MM.1S (cell line): Measurements from ENCODE around the gene RPS6KC1.

ENCODE experiments used
- DNase-seq: peaks from one replicate; pipeline ENCODE4 v3.0.0-alpha.2; 2015
- H2AFZ ChIP-seq: fragments of 300-600 bp; sonication (generic); 2 replicates; pipeline ENCODE4 v1.6.0; 2016; ENCODE audit warnings: antibody characterized with exemption, low read length
- H3F3A ChIP-seq: fragments of 300-600 bp; sonication (generic); 2 replicates; pipeline ENCODE4 v1.6.1; 2016; ENCODE audit warnings: mild to moderate bottlenecking, antibody characterized with exemption, low read length, moderate library complexity, mixed read lengths; ENCODE audit not compliant: insufficient read depth
- H3K27ac ChIP-seq: fragments of 300-600 bp; sonication (generic); 2 replicates; pipeline ENCODE4 v1.5.1; 2016; ENCODE audit warnings: mild to moderate bottlenecking, low read length
- H3K27me3 ChIP-seq: fragments of 300-600 bp; sonication (generic); replicated peaks from 2 replicates; pipeline ENCODE4 v1.6.0; 2016; ENCODE audit warnings: low read length; ENCODE audit not compliant: insufficient read depth
- H3K36me3 ChIP-seq: fragments of 300-600 bp; sonication (generic); replicated peaks from 2 replicates; pipeline ENCODE4 v1.6.1; 2016; ENCODE audit warnings: mild to moderate bottlenecking, low read length, mixed read lengths; ENCODE audit not compliant: insufficient read depth
- H3K4me1 ChIP-seq: fragments of 300-600 bp; sonication (generic); 2 replicates; pipeline ENCODE4 v1.6.1; 2016; ENCODE audit warnings: low read length, mixed read lengths
- H3K4me2 ChIP-seq: fragments of 300-600 bp; sonication (generic); 2 replicates; pipeline ENCODE4 v1.6.0; 2016; ENCODE audit warnings: low read depth, low read length
- H3K4me3 ChIP-seq: fragments of 300-600 bp; sonication (generic); 2 replicates; pipeline ENCODE4 v1.5.1; 2016; ENCODE audit warnings: low read length, mixed read lengths
- H3K79me2 ChIP-seq: fragments of 300-600 bp; sonication (generic); 2 replicates; pipeline ENCODE4 v1.6.1; 2016; ENCODE audit warnings: mixed run types, low read length, mixed read lengths
- H3K9ac ChIP-seq: fragments of 300-600 bp; sonication (generic); 2 replicates; pipeline ENCODE4 v1.6.1; 2016; ENCODE audit warnings: low read length, mixed read lengths
- H3K9me2 ChIP-seq: fragments of 300-600 bp; sonication (generic); replicated peaks from 2 replicates; pipeline ENCODE4 v1.6.1; 2016; ENCODE audit warnings: mild to moderate bottlenecking, low read length, mixed read lengths; ENCODE audit not compliant: insufficient read depth
- H3K9me3 ChIP-seq: fragments of 300-600 bp; sonication (generic); replicated peaks from 2 replicates; pipeline ENCODE4 v1.6.1; 2016; ENCODE audit warnings: mild to moderate bottlenecking, low read length, mixed read lengths; ENCODE audit not compliant: insufficient read depth
- H4K20me1 ChIP-seq: fragments of 300-600 bp; sonication (generic); 2 replicates; pipeline ENCODE4 v1.6.1; 2016; ENCODE audit warnings: mild to moderate bottlenecking, low read length, moderate library complexity, mixed read lengths; ENCODE audit not compliant: insufficient read depth
- CTCF ChIP-seq: fragments of 300-600 bp; sonication (generic); IDR thresholded peaks from 2 replicates; pipeline ENCODE4 v1.5.1; 2016; ENCODE audit warnings: antibody characterized with exemption, low read length, mixed read lengths
- EZH2 ChIP-seq: fragments of 300-600 bp; sonication (generic); optimal IDR thresholded peaks from 2 replicates; pipeline ENCODE3; 2017; ENCODE audit warnings: low read depth, mild to moderate bottlenecking, antibody characterized with exemption, low read length, mixed read lengths
- EZH2phosphoT487 ChIP-seq: fragments of 300-600 bp; sonication (generic); IDR thresholded peaks from 2 replicates; pipeline ENCODE4 v1.6.1; 2018; ENCODE audit warnings: antibody characterized with exemption, low read length

Gene RPS6KC1

GRCh38 chr1:213054142-213054541, 3.1 kb downstream of the RPS6KC1 start:
- Histone ChIP-seq H3K9ac (no peak overlapping the region), H3K4me1 (peaks cover 14% of the 10 kb centered on the region), H3F3A (peaks cover 14% of the 10 kb centered on the region), H2AFZ (no peak overlapping the region), H3K4me3 (no peak overlapping the region), H3K9me2 (no peaks in the 10 kb centered on the region), H3K79me2 (peaks cover 74% of the 10 kb centered on the region), H3K27ac (no peak overlapping the region), H4K20me1 (no peaks in the 10 kb centered on the region), H3K27me3 (no peaks in the 10 kb centered on the region), H3K9me3 (no peaks in the 10 kb centered on the region), H3K36me3 (no peaks in the 10 kb centered on the region), H3K4me2 (no peak overlapping the region)
- no peak for DNase-seq
- TF ChIP-seq CTCF (no peak), EZH2phosphoT487 (no peak), EZH2 (no peak)

- no peak overlapping the region for H3K9ac ChIP-seq
- H3K36me3 ChIP-seq, result no peaks in the 10 kb centered on the region
- H3K4me2 ChIP-seq, result no peak overlapping the region
- H3K4me1 ChIP-seq, result peaks cover 9% of the 10 kb centered on the region; the same call in 1 of the 2 replicates
- H2AFZ ChIP-seq, result no peak overlapping the region
- H3K27me3 ChIP-seq, result no peaks in the 10 kb centered on the region
- no peak overlapping the region for H3K27ac ChIP-seq
- H4K20me1 ChIP-seq, result no peaks in the 10 kb centered on the region
- no peak overlapping the region for H3K4me3 ChIP-seq
- DNase-seq, result no peak
- no peaks in the 10 kb centered on the region for H3K9me2 ChIP-seq
- H3K9me3 ChIP-seq, result no peaks in the 10 kb centered on the region
- H3K79me2 ChIP-seq, result peaks cover 79% of the 10 kb centered on the region
- TF ChIP-seq EZH2phosphoT487 (no peak), EZH2 (no peak), CTCF (no peak)
- H3F3A ChIP-seq, result peaks cover 10% of the 10 kb centered on the region; the same call in 1 of the 2 replicates
These were observed 3.9 kb downstream of the RPS6KC1 start for GRCh38 chr1:213054733-213055591.

- no peaks in the 10 kb centered on the region for H4K20me1 ChIP-seq
- no peaks in the 10 kb centered on the region for H3K36me3 ChIP-seq
- no peak overlapping the region for H2AFZ ChIP-seq
- no peak overlapping the region for H3K9ac ChIP-seq
- no peak overlapping the region for H3K27ac ChIP-seq
- no peaks in the 10 kb centered on the region for H3K9me3 ChIP-seq
- H3K4me2 ChIP-seq, result no peak overlapping the region
- DNase-seq, result no peak
- no peaks in the 10 kb centered on the region for H3K9me2 ChIP-seq
- H3F3A ChIP-seq, result peaks cover 10% of the 10 kb centered on the region; the same call in 1 of the 2 replicates
- H3K4me3 ChIP-seq, result no peak overlapping the region
- H3K79me2 ChIP-seq, result peaks cover 86% of the 10 kb centered on the region
- TF ChIP-seq EZH2phosphoT487 (no peak), EZH2 (no peak), CTCF (no peak)
- H3K4me1 ChIP-seq, result peaks cover 3% of the 10 kb centered on the region; the same call in 1 of the 2 replicates
- no peaks in the 10 kb centered on the region for H3K27me3 ChIP-seq
These were observed 4.7 kb downstream of the RPS6KC1 start for GRCh38 chr1:213055767-213056166.
